CD4-positive, alpha-beta memory T cell (primary cell): ENCODE data around the gene LRRC3. TPM values are rescaled to one million over a fixed set of nuclear protein-coding genes. Genes with fewer than 3 reads are reported as not detected.
A peak's percentile ranks its signal among the peaks of the same experiment; 100 is the strongest.

ENCODE experiments used
- CTCF ChIA-PET: fragments of 350-600 bp; sonication (Branson Sonifier 250); formaldehyde crosslinking; loops from one replicate; lab custom pipeline; 2021; ENCODE audit warnings: inconsistent platforms; ENCODE audit not compliant: partially characterized antibody; lab: Charles Lee
- POLR2A ChIA-PET: fragments of 350-600 bp; sonication (Branson Sonifier 250); formaldehyde crosslinking; loops from one replicate; lab custom pipeline; 2021; ENCODE audit not compliant: partially characterized antibody; lab: Charles Lee
- DNase-seq, 5 donors: peaks; one replicate each; pipeline versions ENCODE4 v3.0.0 to v3.0.0-alpha.2; 2020 to 2022; ENCODE audit warnings: mixed read lengths in 1 of 5
- H3K27ac ChIP-seq: one replicate; pipeline ENCODE4 v1.7.0; 2013; ENCODE audit warnings: low read depth, low read length
- H3K27me3 ChIP-seq: 2 replicates; pipeline ENCODE4 v1.7.0; 2013; ENCODE audit warnings: mild to moderate bottlenecking, low read length, moderate library complexity; ENCODE audit not compliant: insufficient read depth
- H3K36me3 ChIP-seq: 2 replicates; pipeline ENCODE4 v1.7.0; 2013; ENCODE audit warnings: mild to moderate bottlenecking, low read length, moderate library complexity; ENCODE audit not compliant: insufficient read depth
- H3K4me1 ChIP-seq: 2 replicates; pipeline ENCODE4 v1.7.0; 2013; ENCODE audit warnings: mild to moderate bottlenecking, low read length, moderate library complexity; ENCODE audit not compliant: insufficient read depth
- H3K4me3 ChIP-seq, 2 donors: one replicate each; pipeline ENCODE4 v1.7.0; 2013; ENCODE audit warnings: low read length in 2 of 2, mild to moderate bottlenecking in 1 of 2
- H3K9me3 ChIP-seq, 2 donors: one replicate each; pipeline ENCODE4 v1.7.0; 2013; ENCODE audit warnings: low read length in 2 of 2, control low read depth in 1 of 2; ENCODE audit not compliant: control insufficient read depth in 1 of 2
- H3K27ac Mint-ChIP-seq, 7 donors: one replicate each; pipeline ENCODE4 v1.8.0; 2020 to 2021; ENCODE audit warnings: mixed read lengths in 7 of 7, mild to moderate bottlenecking in 6 of 7, inconsistent platforms in 3 of 7, moderate library complexity in 3 of 7
- H3K27me3 Mint-ChIP-seq, 2 donors: one replicate each; pipeline ENCODE4 v1.8.0; 2020 to 2021; ENCODE audit warnings: mixed read lengths in 2 of 2
- H3K36me3 Mint-ChIP-seq, 2 donors: one replicate each; pipeline ENCODE4 v1.8.0; 2020 to 2021; ENCODE audit warnings: mixed read lengths in 2 of 2, inconsistent platforms in 1 of 2, mild to moderate bottlenecking in 1 of 2
- H3K4me1 Mint-ChIP-seq, 4 donors: one replicate each; pipeline ENCODE4 v1.8.0; 2020 to 2021; ENCODE audit warnings: mixed read lengths in 4 of 4, mild to moderate bottlenecking in 1 of 4
- H3K4me3 Mint-ChIP-seq, 8 donors: one replicate each; pipeline ENCODE4 v1.8.0; 2020 to 2021; ENCODE audit warnings: mixed read lengths in 8 of 8, mild to moderate bottlenecking in 7 of 8, moderate library complexity in 6 of 8, inconsistent platforms in 3 of 8
- H3K9me3 Mint-ChIP-seq, 8 donors: one replicate each; pipeline ENCODE4 v1.8.0; 2020 to 2021; ENCODE audit warnings: mixed read lengths in 8 of 8, mild to moderate bottlenecking in 5 of 8, inconsistent platforms in 3 of 8, moderate library complexity in 1 of 8
- intact Hi-C: fragments of 100-400 bp; cut with micrococcal nuclease; formaldehyde crosslinking; loops from one replicate; pipeline ENCODE4 v1.15.1; 2023
- polyA plus RNA-seq, 2 donors: library from polyadenylated mRNA; unstranded; fragments of 300-500 nt; fragmentation: Illumina TruSeq; gene quantifications; one replicate each; pipeline ENCODE4 v1.2.3, GENCODE V29; 2021
- total RNA-seq, 2 experiments: library from RNA; stranded (reverse); gene quantifications; one replicate each; pipeline ENCODE4 v1.2.3, GENCODE V29; 2021

The LRRC3 gene
- total and polyA plus RNA-seq, 4 experiments from 2014 or later, result 0.11 to 1.5 (median 1.0) TPM

DNA sequence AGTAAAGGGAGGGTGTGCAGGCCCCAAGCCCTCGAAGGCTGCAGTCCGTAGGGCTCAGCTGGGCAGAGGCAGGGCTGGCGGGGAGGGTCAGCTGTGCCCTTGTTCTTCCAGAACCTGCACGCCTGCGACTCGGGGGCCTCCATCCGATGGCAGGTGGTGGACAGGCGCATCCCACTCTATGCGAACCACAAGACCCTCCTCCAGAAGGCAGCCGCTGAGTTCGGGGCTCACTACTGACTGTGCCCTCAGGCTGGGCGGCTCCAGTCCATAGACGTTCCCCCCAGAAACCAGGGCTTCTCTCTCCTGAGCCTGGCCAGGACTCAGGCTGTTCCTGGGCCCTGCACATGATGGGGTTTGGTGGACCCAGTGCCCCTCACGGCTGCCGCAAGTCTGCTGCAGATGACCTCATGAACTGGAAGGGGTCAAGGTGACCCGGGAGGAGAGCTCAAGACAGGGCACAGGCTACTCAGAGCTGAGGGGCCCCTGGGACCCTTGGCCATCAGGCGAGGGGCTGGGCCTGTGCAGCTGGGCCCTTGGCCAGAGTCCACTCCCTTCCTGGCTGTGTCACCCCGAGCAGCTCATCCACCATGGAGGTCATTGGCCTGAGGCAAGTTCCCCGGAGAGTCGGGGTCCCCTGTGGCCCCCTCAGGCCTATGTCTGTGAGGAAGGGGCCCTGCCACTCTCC is 13.6 kb upstream of the LRRC3 start:
- H3K27ac ChIP-seq, result no peak overlapping the region
- no peaks in the 10 kb centered on the region for H3K36me3 Mint-ChIP-seq
- H3K9me3 ChIP-seq, result no peaks in the 10 kb centered on the region
- no peak for DNase-seq
- CTCF ChIA-PET, result no interaction called here
- no peak overlapping the region for H3K4me3 ChIP-seq
- H3K36me3 ChIP-seq, result no peaks in the 10 kb centered on the region
- POLR2A ChIA-PET, result no interaction called here
- H3K4me1 ChIP-seq, result no peaks in the 10 kb centered on the region
- no peaks in the 10 kb centered on the region for H3K9me3 Mint-ChIP-seq
- H3K27ac Mint-ChIP-seq, result no peak overlapping the region
- peaks cover 0 to 4% of the 10 kb centered on the region in 2 donors for H3K27me3 Mint-ChIP-seq
- no peaks in the 10 kb centered on the region for H3K27me3 ChIP-seq
- intact Hi-C loops, result no loop called here
- H3K4me3 Mint-ChIP-seq, result no peak overlapping the region
- no peaks in the 10 kb centered on the region for H3K4me1 Mint-ChIP-seq

DNA sequence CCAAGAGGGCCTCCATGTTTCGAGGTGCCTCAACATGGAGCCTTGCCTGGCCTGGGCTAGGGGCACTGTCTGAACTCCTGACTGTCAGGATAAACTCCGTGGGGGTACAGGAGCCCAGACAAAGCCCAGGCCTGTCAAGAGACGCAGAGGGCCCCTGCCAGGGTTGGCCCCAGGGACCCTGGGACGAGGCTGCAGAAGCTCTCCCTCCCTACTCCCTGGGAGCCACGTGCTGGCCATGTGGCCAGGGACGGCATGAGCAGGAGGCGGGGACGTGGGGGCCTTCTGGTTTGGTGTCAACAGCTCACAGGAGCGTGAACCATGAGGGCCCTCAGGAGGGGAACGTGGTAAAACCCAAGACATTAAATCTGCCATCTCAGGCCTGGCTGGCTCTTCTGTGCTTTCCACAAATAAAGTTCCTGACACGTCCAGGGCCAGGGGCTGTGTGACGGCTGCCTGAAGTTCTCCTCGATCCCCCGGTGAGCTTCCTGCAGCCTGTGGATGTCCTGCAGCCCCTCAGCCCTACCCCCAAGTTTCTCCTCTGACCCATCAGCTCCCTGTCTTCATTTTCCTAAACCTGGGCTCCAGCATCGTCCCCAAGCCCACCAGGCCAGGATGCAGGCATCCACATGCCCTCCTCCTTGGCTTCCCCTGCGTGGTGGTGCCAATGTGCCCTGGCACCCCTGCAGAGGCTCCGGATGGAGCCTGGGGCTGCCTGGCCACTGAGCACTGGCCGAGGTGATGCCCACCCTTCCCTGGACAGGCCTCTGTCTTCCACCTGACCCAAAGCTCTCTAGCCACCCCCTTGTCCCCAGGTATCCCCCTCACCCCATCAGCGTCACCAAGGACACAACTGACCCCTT is 12.8 kb upstream of the LRRC3 start:
- Mint-ChIP-seq H3K4me1 (no peaks in the 10 kb centered on the region), H3K27me3 (peaks cover 0 to 8% of the 10 kb centered on the region in 2 donors), H3K4me3 (no peak overlapping the region), H3K9me3 (no peaks in the 10 kb centered on the region), H3K36me3 (no peaks in the 10 kb centered on the region), H3K27ac (peak overlapping the region in 1 of 7 donors; percentile 42)
- DNase-seq, result no peak
- ChIA-PET POLR2A (no interaction called here), CTCF (no interaction called here)
- Histone ChIP-seq H3K9me3 (no peaks in the 10 kb centered on the region), H3K4me3 (no peak overlapping the region), H3K27ac (no peak overlapping the region), H3K27me3 (no peaks in the 10 kb centered on the region), H3K36me3 (no peaks in the 10 kb centered on the region), H3K4me1 (no peaks in the 10 kb centered on the region)
- intact Hi-C loops, result no loop called here

DNA sequence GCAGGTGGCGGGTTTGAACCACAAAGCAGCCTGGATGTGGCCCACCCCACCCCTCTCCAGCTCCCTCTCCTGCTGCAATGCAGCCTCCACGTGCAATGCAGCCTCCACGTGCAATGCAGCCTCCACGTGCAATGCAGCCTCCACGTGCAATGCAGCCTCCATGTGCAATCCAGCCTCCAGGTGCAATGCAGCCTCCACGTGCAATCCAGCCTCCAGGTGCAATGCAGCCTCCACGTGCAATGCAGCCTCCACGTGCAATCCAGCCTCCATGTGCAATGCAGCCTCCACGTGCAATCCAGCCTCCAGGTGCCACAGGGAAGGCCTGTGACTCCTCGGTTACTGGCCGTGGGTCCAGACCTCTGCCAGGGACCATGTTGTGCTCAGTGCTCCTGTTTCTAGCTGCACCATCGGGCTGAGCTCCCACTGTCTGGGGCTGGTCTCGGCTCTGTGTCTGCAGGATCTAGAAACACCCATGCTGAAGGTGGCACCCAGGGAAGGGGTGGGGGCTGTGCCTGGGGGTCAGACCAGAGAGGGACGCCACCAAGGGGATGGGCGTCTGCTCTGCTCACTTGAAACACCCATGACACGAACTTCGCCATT is 11.9 kb upstream of the LRRC3 start:
- Mint-ChIP-seq H3K4me1 (no peaks in the 10 kb centered on the region), H3K27ac (no peak overlapping the region), H3K36me3 (no peaks in the 10 kb centered on the region), H3K27me3 (peaks cover 0 to 8% of the 10 kb centered on the region in 2 donors), H3K4me3 (no peak overlapping the region), H3K9me3 (no peaks in the 10 kb centered on the region)
- H3K27ac ChIP-seq, result no peak overlapping the region
- no peaks in the 10 kb centered on the region for H3K36me3 ChIP-seq
- H3K4me1 ChIP-seq, result no peaks in the 10 kb centered on the region
- no peak overlapping the region for H3K4me3 ChIP-seq
- H3K9me3 ChIP-seq, result no peaks in the 10 kb centered on the region
- POLR2A ChIA-PET, result no interaction called here
- CTCF ChIA-PET, result no interaction called here
- H3K27me3 ChIP-seq, result no peaks in the 10 kb centered on the region
- no peak for DNase-seq
- intact Hi-C loops, result no loop called here

DNA sequence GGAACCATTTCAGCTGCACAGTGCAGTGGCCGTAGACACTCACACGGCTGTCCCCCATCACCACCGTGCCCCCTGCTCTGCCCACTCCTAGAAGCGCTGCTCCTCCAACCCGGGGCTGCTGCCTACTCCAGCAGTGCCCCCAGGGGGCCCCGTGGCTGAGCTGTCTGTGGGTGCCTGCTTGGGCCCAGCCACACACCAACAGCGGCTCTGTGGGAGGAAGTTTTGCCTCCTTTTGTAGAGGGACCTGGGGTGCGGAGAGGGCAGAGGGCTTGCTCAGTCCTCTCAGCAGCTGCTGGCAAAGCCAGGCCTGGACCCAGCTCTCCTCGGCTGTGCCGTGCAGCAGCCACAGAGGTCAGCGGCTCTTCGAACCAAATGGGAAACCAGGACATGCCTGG is 11.4 kb upstream of the LRRC3 start:
- H3K4me1 ChIP-seq, result no peaks in the 10 kb centered on the region
- intact Hi-C loops, result no loop called here
- no peaks in the 10 kb centered on the region for H3K9me3 ChIP-seq
- H3K9me3 Mint-ChIP-seq, result no peaks in the 10 kb centered on the region
- H3K4me3 ChIP-seq, result no peak overlapping the region
- DNase-seq, result no peak
- no peak overlapping the region for H3K27ac Mint-ChIP-seq
- no peaks in the 10 kb centered on the region for H3K4me1 Mint-ChIP-seq
- no peaks in the 10 kb centered on the region for H3K36me3 Mint-ChIP-seq
- H3K27ac ChIP-seq, result no peak overlapping the region
- ChIA-PET POLR2A (no interaction called here), CTCF (no interaction called here)
- H3K27me3 Mint-ChIP-seq, result peaks cover 0 to 8% of the 10 kb centered on the region in 2 donors
- no peak overlapping the region for H3K4me3 Mint-ChIP-seq
- no peaks in the 10 kb centered on the region for H3K27me3 ChIP-seq
- H3K36me3 ChIP-seq, result no peaks in the 10 kb centered on the region

DNA sequence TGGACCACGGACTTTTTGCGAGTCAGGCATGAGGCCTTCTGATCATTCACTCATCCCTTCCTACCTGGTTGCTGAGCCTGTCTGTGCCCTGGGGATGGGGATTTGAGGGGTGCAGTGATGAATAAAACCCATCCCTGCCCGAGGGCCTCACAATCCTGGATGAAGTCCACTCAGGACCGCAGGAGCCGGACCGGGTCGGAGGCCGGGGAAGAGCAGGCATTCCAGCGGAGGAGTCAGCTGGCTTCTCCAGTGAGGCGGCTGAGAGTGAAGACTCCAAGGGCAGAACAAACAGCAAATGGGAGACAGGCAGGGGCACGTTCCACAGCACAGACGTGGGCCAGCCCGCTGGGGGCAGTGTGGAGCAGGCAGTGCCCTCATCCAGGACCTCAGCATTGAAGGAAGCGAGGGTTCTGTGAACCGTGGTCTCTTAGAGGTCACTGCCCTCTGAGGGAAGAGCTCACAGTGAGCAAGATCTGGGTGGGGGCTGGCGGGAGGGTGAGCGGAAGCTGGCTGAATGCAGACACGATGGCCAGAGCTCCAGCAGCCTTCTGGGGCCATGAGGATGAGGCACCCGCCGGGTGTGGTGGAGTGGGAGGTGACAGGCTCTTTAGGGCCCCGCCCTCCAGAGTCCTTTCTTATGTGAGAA is 10.9 kb upstream of the LRRC3 start:
- ChIA-PET CTCF (no interaction called here), POLR2A (no interaction called here)
- H3K36me3 Mint-ChIP-seq, result no peaks in the 10 kb centered on the region
- H3K4me3 Mint-ChIP-seq, result no peak overlapping the region
- H3K36me3 ChIP-seq, result no peaks in the 10 kb centered on the region
- no peaks in the 10 kb centered on the region for H3K9me3 Mint-ChIP-seq
- no peaks in the 10 kb centered on the region for H3K27me3 ChIP-seq
- no peaks in the 10 kb centered on the region for H3K9me3 ChIP-seq
- DNase-seq, result no peak
- no peaks in the 10 kb centered on the region for H3K4me1 Mint-ChIP-seq
- H3K27ac ChIP-seq, result no peak overlapping the region
- H3K4me1 ChIP-seq, result no peaks in the 10 kb centered on the region
- H3K27me3 Mint-ChIP-seq, result peaks cover 1 to 10% of the 10 kb centered on the region in 2 donors
- intact Hi-C loops, result no loop called here
- H3K27ac Mint-ChIP-seq, result no peak overlapping the region
- no peak overlapping the region for H3K4me3 ChIP-seq

DNA sequence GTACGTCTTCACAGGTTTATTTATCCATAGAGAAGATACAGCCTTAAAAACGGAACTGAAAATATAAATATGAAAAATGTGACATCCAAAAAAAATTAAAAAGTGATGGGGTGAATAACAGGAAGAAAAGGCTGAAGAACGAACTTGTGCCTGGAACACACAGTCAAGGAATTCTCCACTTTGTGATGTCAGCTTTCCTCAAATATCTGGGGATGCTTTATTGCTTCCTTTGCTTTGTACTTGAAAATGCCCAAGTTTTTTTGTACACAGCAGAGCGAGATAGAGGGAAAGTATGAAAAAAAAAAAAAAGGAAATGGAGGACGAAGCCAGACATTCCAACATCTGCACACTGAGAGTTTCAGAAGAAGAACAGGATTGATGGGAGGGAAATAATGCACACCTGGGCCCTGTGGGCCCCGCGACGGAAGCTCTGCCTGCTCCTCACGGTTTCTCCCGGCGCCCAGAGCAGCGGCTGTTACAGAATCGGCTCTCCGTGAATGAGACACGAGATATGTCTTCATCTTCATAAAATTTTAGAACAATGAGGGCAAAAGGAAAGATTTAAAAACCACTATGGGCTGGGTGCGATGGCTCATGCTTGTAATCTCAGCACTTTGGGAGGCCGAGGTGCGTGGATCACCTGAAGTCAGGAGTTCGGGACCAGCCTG is 10.0 kb upstream of the LRRC3 start:
- Histone ChIP-seq H3K4me1 (no peaks in the 10 kb centered on the region), H3K4me3 (no peak overlapping the region), H3K9me3 (no peaks in the 10 kb centered on the region), H3K36me3 (no peaks in the 10 kb centered on the region), H3K27me3 (no peaks in the 10 kb centered on the region), H3K27ac (no peak overlapping the region)
- H3K27me3 Mint-ChIP-seq, result peaks cover 1 to 10% of the 10 kb centered on the region in 2 donors
- H3K4me3 Mint-ChIP-seq, result no peak overlapping the region
- intact Hi-C loops, result no loop called here
- H3K4me1 Mint-ChIP-seq, result no peaks in the 10 kb centered on the region
- POLR2A ChIA-PET, result no interaction called here
- no peaks in the 10 kb centered on the region for H3K9me3 Mint-ChIP-seq
- no peak for DNase-seq
- CTCF ChIA-PET, result no interaction called here
- no peak overlapping the region for H3K27ac Mint-ChIP-seq
- H3K36me3 Mint-ChIP-seq, result no peaks in the 10 kb centered on the region
